Measurements from ENCODE around the gene ZNF547.
"Not testable (repeated sequence)": the region's sequence is repeated elsewhere in the genome, so short reads cannot be mapped to it uniquely, and the experiment has no call there.

Gene ZNF547

DNA sequence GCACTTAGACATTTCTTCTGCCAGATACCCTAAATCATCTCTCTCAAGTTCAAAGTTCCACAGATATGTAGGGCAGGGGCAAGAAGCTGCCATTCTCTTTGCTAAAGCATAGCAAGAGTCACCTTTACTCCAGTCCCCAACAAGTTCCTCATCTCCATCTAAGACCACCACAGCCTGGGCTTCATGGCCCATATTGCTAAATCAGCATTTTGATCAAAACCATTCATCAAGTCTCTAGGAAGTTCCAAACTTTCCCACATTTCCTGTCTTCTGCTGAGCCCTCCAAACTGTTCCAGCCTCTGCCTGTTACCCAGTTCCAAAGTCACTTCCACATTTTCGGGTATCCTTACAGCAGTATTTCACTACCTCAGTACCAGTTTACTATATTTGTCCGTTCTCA lies 11.3 kb downstream of the ZNF547 start:
- DNase-seq (ENCODE audit: low spot score): not testable (repeated sequence)

DNA sequence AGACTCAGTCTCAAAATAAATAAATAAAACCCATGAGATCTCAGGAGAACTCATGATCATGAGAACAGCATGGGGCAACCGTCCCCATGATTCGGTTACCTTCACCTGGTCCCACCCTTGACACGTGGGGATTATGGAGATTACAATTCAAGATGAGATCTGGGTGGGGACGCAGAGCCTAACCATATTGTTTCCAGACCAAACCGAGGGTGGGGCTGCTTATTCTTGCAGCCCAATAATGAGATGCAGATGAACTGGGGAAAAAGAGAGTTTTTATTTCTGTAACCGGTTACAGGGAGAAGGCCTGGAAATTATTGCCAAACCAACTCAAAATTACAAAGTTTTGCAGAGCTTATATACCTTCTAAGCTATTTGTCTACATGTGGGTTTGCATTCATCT lies 12.8 kb downstream of the ZNF547 start:
- no peak for DNase-seq (ENCODE audit: low spot score)

DNA sequence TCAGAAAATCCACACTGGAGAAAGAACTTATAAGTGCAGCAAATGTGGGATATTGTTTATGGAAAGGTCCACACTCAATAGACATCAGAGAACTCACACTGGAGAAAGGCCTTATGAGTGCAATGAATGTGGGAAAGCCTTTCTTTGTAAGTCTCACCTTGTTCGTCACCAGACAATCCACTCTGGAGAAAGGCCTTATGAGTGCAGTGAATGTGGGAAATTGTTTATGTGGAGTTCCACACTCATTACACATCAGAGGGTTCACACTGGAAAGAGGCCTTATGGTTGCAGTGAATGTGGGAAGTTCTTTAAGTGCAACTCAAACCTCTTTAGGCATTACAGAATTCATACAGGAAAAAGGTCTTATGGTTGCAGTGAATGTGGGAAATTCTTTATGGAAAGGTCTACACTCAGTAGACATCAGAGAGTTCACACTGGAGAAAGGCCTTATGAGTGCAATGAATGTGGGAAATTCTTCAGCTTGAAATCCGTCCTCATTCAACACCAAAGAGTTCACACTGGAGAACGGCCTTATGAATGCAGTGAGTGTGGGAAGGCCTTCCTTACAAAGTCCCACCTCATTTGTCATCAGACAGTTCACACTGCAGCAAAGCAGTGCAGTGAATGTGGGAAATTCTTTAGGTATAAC lies 14.3 kb downstream of the ZNF547 start:
- DNase-seq (ENCODE audit: low spot score): no peak

DNA sequence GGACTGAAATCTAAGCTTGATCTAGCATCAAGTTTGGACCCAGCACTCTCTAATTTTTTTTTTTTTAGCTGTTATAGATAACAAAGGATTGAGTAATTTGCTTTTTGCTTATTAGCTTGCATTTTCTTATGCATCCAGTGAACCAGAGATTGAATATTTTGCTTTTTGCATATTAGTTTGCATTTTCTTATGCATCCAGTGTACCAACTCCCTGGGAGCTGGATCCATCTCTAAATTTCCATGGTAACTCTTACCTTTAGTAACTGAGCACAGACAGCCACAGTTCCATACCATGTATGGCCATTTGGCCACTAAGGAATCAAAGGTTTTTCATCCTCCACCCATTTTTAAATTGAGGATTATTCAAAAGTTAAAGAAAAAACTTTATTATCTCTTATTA lies 17.6 kb downstream of the ZNF547 start:
- DNase-seq (ENCODE audit: low spot score): no peak

DNA sequence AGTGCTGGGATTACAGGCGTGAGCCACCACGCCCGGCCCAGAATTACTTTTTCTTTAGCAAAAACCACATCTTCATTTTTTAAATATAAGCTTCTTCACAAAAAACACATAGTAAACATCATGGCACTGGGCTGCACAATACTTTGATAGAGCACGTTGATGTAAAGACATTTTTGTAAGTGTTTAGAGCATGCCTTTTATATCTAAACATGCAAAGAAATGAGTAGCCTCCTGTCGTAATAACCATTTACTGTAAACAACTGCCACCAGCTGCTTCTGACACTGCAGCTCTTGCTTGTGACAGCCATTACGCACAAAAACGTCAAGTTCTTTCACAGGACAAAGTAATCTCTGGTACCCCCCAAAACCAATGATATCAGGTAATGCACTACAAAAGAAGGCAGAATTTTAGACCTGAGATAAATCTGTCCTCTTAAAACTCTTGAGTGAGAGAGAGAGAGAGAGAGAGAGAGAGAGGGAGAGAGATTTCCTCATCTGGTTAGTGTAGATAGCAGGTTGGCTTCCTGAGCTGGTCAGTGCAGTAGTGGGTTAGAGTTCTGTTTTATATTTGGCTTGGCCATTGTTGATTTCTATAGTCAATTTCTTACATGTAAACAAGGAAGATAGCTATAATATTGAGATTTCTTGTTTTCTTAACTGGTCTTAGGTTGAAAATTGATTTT lies 19.6 kb downstream of the ZNF547 start:
- DNase-seq (ENCODE audit: low spot score): no peak

DNA sequence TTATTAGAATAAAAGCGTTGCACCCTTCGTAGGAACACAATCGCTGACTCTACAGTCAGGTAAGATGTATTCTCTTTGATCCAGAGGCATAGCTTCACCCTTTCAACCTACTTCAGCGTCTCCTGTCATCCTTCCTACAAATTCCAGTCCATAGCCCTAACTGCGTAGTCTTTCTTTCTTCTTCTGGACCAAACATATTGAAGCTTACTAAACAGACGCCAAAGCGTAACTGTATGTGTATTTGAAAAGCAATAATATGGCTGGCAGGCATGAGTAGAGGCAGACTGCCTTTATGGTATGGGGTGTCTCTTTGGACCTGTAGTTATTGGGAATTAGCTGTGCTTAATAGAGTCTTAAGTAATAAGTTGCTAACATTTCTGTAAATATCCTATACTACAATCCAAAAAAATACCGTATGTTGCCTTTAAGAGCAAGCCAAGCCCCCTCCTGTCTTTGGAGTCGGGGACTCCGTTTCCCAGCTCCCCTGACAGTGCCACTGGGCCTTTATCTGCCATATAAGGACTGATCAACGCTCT lies 25.9 kb downstream of the ZNF547 start:
- no peak for DNase-seq (ENCODE audit: low spot score)

DNA sequence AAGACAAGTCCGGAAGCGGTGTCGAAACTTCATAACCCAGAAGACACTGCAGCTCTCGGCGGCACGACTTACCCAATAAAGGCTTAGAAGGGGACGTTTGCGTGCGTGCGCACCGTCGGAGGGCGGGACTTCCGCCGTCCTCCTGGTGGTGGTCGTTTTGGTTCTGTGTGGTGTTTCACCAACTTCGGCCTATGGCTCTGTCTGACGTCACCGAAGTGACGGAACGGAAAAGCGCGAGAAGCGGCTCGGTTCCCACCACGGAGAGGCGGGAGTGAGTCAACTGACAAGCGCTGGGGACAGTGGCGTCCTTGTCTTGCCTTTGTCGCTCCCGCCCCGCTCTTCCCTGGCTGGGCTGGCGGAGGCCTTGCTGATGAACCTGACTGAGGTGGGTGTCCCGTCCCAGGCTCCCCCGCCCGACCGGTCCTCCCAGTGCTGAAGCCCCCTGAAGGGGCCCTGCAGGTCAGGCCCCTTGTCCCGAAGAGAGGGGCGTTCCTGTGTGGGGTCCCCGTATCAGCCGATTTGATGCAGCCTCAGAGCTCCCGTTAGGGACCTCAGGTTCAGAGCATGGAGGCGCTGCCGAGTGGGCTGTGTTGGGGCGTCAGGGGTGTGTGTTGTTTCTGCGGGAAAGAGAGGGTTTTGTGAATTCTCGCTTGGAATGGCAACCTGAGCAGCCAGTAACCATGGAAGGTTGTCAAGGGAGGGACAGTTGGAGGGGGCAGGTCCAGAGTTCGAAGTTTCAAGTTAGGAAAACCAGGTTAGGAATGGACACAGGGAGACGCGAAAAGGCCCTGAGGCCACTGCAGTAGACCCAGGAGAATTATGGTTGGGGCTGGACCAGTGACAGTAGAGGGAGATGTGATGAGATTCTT lies 26.6 kb downstream of the ZNF547 start, which contains the start of gene ZNF548:
Gene ZNF548 (plus strand): TSS at position 125 of the 869 bp plus-strand sequence. CDS start 246 bp downstream, at position 371.
- DNase-seq (ENCODE audit: low spot score): peak; percentile 92

DNA sequence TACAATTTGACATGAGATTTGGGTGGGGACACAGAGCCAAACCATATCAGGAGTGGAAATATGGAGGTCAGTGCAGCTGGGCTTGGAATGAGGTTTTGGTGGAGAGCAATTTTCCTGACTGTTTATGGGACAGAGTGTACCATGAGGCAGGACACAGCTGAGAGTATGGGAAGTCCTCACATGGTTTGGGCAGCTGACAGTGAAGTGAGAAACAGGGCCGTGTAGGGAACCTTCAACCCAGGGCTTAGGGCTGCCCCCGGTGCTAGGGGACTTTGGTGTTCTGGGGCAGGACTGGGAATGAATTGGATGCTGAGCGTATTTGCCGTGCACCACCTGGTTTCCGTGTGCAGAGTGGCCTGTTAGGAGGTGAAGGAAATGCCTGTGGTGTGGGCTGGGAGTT lies 32.4 kb downstream of the ZNF547 start:
- no peak for DNase-seq (ENCODE audit: low spot score)

DNA sequence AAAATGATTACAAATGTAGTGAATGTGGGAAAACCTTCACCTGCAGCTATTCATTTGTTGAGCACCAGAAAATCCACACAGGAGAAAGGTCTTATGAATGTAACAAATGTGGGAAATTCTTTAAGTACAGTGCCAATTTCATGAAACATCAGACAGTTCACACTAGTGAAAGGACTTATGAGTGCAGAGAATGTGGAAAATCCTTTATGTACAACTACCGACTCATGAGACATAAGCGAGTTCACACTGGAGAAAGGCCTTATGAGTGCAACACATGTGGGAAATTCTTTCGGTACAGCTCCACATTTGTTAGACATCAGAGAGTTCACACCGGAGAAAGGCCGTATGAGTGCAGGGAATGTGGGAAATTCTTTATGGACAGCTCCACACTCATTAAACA lies 35.5 kb downstream of the ZNF547 start:
- DNase-seq (ENCODE audit: low spot score): no peak

DNA sequence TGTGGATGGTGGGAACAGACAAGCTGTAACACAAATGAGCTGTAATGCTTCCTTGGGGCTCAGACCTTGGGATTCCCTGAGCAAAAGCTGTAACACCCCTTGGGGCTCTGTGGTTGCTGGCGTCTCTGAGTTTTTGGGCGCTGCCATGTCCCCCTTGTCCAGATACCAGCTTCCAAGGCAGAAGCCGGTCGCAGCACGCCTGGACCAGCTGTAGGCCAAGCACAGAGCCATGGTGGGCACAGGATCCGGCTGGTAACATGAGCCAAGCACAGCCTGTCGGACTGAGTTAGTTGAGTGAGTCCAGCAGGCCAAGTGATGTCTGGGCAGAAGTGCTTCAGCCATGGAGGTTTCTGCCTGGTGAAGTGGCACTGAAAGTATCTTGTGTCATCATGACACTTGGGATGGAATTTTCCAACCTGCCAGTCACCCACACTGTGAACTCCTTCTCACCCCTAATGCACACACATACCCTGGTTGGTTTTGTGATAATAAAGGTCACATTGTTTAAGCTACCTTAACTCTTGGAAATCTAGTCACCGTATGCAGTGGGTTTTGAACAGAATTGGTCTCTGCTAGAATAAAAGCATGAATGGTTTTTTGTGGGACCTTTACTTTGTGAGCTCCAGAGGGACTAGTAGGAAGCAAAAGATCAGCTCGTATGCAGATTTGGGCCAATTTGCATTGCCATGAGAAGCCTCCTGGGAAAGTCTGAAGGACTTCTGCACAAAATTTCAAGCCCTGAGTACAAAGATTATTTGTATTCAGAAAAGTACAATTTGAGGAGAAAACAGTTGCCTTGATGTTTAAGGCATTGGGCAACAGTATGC lies 40.6 kb downstream of the ZNF547 start:
- DNase-seq (ENCODE audit: low spot score): no peak

DNA sequence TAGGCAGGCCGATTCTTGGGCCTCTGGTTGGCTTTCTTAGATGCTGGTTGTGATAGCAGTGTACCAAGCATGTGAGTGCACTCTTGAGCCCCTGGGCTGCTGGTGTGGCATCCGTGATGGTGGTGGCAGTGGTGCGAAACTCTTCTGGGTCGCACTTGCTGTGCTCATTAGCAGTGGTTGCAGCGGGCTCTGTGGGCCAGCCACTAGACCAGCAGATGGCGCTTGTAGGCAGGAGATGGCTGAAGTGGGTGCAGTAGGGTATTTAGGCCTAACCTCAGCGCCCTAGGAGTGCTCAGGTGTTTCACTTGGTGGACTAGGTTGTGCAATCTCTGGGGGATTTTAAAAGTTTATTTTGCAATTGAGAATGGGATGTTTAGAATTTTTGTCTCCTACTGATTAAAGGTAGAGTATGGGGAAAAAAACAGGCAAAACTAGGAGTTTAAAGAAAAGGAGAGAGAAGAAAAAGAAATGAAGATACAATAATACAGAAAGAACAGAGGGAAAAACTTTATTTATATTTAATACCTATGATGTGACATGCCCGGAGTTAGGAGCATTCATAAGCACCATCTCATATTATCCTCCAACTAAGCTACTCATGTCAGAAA lies 43.3 kb downstream of the ZNF547 start:
- DNase-seq (ENCODE audit: low spot score): peak; percentile 85

DNA sequence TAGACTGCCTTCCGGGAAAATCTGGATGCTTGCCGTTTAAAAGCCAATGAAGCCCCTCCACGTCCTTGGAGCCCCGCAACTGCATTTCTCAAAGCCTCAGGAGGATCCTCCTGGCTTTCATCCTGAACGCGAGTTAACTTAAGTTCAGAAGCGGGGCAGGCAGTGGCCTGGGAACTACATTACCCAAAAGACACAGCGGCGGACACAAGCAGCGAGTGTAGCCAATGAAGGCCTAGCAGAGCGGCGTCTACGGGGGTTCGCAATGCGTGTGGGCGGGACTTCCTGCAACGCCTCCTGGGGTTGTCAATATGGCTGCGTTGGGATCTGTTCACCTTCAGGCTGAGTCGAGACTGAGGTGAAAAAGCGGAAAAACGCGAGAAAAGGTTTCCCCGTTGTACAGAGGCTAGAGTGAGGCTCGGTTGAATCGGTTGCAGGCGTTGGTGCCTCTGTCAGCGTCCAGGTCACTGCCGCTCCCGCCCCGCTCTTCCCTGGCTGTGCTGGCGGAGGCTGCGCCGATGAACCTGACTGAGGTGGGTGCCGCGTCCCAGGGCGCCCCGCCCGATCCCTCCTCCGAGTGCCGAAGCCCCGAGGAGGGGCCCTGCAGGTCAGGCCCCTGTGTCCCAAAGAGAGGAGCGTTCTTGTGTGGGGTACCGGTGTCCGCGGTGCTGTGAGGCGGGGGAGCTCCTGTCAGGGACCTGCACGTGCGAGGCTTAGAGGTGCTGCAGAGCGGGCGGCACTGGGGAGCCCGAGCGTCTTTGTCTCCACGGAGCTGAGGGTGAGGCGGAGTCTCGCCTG lies 47.7 kb downstream of the ZNF547 start, which contains the start of gene ZNF17:
Gene ZNF17 (plus strand): TSS at position 285 of the 795 bp plus-strand sequence. CDS start 2,455 bp downstream, outside the sequence.
- peak; percentile 95 for DNase-seq (ENCODE audit: low spot score)

DNA sequence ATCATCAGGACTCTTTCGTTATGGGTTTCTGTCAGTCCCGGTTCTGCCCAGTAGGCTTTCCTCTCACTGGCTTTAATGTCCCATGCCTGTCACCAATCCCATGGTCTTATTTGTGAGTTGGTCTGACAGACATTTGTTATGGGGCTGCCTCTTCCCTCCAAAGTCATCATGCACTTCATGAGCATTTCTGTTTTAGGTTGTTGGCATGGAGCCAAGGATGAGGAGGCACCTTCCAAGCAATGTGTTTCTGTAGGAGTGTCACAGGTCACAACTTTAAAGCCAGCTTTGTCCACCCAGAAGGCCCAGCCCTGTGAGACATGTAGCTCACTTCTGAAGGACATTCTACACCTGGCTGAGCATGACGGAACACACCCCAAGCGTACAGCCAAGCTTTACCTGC lies 56.1 kb downstream of the ZNF547 start:
- no peak for DNase-seq (ENCODE audit: low spot score)

DNA sequence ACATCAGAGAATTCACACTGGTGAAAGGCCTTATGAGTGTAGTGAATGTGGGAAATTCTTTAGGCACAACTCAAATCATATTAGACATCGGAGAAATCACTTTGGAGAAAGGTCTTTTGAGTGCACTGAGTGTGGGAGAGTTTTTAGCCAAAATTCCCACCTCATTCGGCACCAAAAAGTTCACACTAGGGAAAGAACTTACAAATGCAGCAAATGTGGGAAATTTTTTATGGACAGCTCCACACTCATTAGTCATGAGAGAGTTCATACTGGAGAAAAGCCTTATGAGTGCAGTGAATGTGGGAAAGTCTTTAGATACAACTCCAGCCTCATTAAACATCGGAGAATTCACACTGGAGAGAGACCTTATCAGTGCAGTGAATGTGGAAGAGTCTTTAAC lies 57.7 kb downstream of the ZNF547 start:
- DNase-seq (ENCODE audit: low spot score): no peak

All from germinal center (tissue), 1 donor.